ENCODE results near the gene SGSM1.
"Not testable (repeated sequence)": the region's sequence is repeated elsewhere in the genome, so short reads cannot be mapped to it uniquely, and the experiment has no call there.

The SGSM1 gene

DNA sequence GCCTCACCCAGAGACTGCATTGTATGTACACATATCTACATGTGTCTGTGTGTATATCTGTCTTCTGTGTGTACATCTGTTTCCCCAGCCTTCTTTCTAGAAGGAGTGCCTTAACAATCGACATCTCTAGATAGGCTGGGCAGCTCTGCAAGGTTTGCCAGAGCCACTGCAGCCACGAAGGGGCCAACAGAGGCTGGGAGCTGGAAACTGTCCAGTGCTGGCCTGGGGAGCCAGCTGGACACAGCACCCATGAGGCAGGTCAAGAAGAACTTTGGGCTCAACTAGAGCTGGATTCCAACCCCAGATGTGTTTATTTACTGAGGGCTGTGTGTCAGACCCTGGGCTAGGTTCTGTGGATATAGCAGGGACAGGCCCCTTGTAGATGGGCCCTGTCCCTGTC, 3.3 kb downstream of the SGSM1 start:
- DNase-seq, result no peak

DNA sequence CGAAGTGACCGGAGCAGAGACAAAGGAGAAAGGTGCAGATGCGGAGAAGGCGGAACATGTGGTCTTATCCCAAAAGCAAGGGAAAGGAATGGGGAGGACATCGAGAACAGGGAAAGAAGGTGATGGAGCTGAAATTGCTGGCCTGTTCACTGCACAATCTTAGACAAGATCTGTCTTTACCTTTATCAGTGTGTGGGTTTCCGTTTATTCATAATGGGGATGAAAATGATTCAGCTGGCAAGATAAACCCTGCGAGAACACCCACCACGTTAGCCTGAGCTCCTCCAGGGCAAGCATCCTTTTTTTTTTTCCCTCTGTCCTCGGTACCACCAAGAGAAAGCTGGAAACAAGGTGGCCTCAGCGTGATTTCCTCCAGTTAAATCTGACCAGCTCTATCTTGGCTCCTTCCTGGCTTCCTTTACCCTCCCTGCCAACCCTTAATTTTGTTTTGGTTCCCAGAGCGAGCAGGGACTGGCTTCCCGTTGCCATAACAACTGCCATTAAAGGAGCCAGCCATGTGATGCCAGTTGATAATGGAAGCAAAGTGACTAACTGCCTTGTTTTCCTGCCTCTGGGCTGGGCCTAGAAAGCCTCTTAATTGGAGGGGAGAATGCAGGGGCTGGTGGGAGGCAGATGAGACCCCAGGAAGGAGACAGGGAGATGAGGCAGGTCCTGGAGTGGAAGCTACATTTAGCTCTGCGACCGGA, 4.2 kb downstream of the SGSM1 start:
- no peak for DNase-seq

DNA sequence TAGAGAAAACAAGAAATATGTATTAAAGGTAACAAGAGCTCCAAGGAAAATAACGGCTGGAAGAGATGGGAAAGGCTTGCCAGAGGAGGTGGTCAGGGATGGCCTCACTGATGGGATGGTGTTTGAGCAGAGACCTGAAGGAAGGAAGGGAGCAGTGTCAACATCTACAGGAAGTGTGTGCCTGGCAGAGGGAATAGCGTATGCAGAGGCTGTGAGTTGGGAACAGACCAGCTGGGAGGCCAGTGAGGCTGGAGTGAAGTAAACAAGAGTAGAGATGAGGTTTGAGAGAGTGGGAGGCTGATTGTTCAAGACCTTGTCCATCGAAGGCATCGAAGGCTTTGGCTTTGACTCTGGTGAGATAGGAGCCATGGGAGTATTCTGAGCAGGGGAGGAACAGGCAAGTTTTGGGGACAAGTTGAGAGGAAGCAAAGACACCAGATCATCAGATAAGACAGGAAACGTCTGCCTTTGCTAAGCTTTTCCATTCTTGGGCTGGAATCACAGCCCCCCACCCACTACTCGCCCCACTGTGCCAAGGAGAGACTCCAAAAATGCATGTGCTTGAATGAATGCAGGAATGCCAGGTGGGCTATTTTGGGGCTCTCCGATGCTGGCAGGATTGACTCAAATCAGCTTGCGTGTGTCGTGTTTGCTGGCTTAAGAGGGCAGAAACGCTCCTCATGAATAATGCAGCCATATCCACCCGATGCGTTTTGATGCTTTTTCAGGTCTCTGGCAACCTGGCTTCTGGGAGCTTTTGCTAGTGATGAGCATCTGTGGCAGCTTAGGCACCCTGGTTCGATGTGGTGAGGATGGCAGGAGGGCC, 7.2 kb downstream of the SGSM1 start:
- no peak for DNase-seq

DNA sequence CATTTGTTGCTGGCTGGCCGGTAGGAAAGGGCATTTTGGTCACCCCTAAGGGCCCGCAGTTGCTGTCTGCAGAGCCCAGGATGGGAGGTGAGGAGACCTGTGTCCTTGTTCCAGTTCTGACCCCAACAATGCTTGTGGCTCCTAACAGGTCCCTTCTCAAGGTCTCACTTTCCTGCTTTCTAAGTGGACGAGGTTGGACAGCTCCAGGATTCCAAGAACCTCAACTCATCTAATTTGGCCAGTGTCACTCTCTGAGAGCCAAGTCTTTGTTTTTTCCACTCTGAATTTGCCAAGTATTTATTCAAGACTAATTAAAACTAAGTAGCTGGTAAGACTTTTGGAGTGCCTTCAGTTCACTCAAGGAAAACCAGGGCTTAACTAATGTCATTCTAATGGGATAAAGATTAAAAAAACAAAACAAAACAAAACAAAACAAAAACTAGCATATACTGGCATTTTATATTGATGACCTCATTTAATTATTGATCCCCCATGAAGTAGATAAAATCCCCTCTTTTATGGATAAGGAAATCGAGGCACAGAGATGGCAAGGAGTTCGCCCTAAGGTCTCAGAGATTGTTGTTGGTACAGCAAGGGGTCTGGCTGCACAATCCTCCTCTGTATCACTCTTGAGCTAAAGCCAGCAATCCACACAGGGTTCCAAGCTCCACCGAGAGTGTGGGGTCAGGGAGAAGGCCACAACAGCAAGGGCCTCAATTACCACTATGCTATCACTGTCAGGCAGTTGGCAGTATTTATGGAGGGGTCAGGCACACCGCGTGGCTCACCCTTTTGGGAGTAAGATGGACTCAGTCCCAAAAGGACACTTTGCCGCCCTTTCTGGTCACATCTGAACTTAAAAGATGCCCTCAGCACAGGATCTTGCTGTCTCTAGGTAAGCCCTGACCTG, 8.1 kb downstream of the SGSM1 start:
- no peak for DNase-seq

DNA sequence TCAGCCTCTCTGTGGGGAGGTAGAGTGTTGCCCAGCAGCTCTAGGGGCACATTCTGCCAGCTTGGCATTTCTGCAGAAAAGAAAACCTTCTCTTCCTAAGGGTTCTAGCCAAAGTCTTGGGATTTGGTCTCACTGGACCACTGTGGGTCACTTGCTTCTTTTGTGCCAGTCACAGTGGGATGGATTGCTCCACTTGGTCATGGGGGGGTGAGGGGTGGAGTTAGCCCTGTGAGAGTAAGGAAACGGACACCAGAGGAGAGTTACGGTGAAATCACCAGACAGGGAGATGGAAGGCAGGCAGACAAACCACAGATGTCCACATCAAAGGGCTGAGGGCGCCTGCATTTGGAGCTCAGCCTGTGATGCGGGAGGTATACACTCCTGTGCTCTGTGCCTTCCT, 10.8 kb downstream of the SGSM1 start:
- DNase-seq, result no peak

DNA sequence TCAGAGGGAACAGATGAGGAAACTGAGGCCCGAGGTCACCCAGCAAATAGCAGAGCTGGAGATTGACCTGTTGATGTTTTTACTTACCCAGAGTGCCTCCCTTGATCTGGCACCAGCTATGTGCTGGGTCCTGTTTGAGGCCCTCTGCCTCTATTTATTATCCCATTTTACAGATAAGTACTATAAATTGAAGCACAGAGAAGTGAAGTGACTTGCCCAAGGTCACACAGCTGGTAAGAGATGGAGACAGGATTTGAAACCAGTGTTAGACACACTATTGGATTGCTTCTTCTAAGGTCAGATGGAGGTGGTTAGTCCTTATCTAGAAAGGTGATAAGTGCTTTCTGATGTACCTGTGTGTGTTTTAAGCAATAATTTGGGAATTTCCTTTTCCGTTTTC, 13.5 kb downstream of the SGSM1 start:
- no peak for DNase-seq

DNA sequence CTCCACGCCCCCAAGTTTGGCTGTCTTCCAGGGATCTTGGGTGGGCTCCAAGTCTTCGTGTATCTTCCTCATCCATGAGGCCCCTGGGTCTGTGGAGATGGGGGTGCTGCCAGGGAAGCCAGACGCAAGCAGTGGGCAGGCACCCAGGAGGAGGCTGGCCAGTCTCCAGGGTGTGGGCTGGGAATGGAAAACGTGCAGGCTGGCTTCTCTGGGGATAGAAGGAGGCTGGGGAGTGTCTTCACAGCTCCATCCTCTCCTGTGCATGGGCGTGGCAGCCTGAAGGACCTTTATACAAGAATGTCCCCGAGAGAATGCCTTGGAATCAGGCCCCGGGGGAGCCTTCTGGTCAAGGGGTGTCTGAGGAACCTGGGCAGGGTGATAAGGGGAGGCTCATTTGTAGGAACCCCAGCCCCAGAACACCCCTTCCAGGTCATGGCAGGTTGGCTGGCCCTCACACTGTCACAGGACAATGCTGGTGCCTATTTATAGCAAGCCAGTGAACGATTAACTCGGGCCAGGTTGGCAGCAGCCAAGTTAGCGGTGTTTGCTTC, 14.0 kb downstream of the SGSM1 start:
- DNase-seq, result no peak

DNA sequence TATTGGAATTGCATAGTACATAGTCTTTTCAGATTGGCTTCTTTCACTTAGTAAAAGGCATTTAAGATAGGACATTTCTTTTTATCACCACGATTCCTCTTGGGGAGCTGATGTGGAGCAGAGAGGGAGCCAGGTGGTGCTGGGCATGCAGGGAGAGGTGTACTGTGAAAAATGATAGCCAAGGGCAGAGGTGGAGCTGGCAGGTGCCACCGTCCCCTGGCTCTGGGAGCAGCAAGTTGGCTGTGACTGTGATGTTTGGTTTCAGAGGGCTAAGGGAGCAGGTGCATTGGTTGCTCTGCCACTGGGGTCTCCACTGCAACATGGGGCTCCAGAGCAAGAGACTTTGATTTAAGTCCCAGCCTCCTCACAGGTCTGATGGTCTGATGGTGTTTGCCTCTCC, 16.5 kb downstream of the SGSM1 start:
- DNase-seq, result no peak

DNA sequence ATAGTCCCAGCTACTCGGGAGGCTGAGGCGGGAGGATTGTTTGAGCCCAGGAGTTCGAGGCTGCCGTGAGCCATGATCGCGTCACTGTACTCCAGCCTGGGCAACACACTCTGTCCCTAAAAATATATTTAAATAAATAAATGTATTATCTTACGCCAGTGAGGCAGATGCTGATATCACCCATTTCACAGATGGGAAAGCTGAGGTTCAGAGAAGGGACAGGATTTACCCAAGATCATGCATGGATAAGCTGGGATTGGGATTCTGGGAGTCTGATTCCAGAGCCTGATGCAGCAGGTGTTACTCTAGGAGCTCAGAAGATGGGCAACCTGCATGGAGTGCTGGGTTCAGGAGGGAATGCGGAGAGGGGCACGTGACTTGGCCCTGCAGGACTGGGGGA, 17.8 kb downstream of the SGSM1 start:
- no peak for DNase-seq

DNA sequence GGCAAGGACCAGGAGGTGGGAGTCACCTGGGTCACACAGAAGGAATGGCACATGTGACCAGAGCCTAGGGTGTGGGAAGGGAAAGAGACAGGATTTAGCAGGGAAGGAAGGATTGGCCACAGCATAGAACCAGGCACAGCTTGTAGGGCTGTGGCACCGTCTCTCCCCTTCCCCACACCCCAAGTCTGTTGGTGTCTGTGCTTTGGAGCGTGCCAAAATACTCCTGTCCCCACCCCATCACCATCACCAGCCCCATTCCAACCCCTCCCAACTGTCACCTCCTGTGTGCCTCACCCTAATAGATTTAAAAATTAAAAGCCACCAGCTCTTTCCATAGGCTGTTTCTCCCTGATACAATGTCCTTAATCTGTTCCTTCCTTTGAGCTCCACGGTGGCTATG, 18.2 kb downstream of the SGSM1 start:
- DNase-seq, result no peak

DNA sequence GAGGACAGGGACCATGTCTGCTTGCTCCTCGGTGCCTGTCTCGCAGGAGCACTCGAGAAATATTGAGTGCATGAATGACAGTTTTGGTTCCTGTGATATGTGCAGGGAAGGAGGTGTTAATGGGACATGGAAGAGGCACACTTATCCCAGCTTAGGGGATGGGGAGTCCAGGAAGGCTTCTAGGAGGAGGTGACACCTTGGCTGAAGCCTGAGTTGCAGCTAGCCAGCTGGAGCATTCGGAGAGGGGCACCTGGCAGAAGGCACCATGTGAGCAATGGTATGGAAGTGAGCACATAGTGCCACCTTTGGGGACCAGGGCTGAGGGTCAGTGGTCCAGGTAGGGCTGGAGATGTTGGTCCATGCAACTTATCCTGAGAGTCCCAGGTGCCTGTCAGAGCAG, 18.9 kb downstream of the SGSM1 start:
- DNase-seq, result no peak

DNA sequence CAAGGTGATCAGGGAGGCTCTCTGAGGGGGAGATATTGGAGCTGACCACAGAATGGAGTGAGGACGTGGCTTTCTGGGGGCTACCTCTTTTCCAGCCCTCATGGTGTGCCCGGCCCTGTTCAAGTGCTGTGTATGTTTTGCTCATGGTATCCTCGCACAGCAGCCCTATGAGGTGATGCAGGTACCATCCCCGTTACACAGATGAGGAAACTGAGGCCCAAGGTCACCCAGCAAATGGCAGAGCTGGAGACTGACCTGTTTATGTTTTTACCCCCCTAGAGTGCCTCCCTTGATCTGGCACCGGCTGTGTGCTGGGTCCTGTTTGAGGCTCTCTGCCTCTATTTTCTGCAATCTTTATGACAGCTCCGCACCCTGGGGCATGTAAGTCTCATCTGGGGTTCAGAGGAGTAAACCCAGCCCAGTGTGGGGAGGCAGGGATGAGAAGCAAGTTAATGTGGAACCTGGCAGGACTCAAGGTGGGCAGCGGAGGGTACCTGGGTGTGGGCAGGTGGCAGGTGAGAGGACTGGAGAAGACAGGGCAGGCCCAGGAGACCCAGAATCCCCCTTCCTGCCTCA, 20.8 kb downstream of the SGSM1 start:
- DNase-seq, result no peak

DNA sequence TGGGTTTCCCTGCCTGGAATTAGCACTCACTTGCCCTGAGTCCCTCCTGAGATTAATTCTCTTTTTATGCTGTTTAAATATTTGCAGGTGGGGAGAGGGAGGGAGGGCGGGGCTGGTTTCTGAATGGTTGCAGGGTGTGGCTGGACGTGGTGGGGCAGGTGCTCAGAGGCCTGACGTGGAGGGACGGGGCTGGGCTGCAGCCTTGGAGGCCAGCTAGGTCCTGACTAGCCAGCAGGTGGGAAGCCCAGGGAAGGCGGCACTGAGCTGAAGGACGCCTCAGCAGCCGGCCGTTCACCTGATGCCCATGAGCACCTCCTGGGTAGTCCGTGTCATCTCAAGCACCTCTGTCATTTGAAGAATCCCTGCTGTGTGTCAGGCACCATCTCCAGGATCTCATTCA, 21.3 kb downstream of the SGSM1 start:
- DNase-seq, result no peak

DNA sequence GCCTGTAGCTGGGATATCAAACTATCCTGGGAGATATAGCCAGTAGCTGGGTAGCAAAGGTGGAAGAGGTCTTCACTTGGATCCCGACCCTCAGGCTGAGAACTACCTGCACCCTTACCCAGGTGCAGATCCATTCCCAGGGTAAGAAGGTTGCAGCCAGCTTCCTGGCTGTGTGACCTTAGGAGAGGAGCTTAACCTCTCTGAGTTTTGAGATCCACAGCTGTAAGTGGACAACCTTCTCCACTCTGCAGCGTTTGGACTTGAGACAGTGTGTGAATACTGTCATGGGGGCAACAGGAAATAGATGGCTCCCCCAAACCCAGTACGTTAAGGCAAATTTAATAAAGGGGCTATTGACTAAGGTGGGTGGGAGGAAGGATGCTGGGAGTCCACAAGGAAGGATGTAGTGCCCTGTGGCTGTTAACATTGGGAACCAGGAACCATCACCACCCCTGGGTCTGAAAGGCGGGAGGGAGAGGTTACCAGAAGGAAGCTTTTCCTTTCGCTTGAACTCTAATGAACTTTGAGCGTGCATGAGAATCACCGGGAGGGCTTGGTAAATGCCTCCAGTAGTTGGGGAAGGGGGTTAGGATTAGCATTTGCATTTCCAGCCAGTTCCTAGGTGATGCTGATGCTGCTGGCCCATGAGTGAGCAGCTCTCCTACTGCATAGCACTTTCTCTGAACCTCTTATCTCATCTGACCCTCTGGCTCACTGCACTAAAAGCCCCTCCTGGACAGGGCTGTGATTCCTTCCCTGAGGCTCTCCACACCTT, 24.4 kb downstream of the SGSM1 start:
- DNase-seq, result no peak

DNA sequence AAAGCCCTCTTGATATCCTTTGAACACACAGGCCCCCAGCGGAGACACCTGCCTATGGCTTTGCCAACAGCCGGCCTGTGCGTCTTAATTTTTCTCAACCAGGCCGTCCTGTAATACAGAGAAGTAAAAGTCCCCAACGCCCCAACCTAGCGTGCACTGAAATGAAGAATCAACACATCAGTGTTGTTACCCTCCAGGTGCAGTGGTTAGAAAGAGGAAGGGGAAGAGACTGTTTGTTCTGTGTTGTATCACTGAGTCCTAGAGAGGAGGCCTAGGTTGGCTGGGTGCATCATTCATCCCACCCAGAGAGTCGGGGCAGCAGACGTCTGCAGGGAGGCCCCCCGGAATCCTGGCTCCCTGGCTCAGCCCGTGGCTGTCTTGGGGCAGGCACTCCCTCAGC, 25.7 kb downstream of the SGSM1 start:
- no peak for DNase-seq

DNA sequence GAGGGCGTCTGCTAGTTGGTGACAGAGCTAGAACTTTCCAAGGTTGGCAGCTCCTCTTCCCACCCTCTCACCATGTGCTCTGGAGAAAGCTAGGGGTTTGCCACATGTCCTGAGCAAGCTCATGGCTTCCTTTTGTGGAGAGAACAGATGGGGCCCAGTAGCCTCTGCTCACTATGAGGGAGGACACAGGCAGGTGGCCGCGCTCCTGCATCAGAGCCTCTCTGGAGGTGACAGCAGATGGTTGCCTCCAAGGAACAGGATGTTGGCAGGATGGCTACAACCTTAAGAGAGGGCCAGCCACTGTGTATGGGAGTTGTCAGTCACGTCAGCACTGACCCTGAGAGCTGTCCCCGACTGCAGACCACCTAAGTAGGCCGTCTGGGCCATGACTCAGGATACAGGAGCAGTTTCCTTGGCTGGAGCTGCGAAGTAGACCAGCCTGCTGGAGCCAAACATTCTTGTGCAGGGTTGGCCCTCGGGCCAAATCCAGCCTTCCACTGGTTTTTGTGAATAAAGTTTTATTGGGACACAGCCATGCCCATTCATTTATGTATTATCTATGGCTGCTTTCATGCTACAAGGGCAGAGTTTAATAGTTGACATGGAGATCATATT, 28.0 kb downstream of the SGSM1 start:
- no peak for DNase-seq

DNA sequence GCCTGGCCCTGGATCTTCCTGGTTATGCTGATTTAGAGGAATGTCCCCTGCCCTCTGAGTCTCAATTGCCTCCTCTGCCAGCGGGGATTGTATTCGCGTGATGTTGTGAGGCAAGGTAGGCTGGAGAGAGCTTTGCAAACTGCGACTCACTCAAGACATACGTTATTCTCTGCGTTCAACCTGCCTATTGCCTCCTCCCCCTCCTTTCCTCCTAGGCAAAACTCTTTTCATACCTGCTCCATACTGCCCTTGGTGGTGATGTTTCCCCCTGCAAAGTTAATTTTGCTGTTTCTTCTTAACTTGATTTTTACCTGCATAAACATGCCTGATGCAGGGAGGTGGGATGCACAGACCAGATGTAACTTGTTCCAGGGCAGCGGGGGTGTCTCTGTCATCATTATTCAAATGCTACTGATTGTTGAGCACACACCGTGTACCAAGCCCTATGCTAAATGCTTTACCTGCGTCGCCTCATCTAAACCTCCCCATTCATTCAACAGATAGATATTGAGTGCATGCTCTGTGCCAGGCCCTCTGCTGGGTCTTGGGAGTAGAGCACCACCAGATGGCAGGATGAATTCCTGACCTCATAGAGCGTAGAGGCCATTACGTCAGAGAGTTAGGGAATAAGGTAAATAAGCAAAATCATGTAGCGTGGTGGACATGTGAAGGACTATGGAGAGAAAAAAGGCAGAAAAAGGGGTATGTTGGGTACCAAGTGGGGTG, 29.0 kb downstream of the SGSM1 start:
- DNase-seq, result no peak

DNA sequence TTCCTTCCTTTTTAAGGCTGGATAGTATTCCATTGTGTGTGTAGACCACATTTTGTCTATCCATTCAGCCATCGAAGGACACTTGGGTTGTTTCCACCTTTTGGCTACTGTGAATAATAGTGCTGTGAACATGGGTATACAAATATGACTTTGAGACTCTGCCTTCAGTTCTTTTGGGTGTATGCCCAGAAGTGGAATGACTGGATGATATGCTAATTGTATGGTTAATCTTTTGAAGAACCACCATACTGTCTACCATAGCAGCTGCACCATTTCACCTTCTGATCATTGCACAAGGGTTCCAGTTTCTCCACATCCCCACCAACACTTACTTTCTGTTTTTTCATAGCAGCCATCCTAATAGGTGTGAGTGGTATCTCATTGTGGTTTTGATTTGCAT, 30.3 kb downstream of the SGSM1 start:
- DNase-seq, result no peak

DNA sequence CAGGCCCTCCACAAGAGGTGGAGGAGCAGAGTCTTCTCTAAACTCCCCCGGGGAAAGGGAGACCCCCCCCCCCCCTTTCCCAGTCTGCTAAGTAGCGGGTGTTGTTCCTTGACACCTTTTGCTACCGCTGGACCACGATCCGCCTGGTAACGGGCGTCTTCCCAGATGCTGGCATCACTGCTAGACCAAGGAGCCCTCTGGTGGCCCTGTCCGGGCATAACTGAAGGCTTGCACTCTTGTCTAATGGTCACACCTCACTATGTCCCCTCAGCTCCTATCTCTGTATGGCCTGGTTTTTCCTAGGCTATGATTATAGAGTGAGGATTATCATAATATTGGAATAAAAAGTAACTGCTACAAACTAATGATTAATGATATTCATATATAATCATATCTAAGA, 31.5 kb downstream of the SGSM1 start:
- DNase-seq, result not testable (repeated sequence)

DNA sequence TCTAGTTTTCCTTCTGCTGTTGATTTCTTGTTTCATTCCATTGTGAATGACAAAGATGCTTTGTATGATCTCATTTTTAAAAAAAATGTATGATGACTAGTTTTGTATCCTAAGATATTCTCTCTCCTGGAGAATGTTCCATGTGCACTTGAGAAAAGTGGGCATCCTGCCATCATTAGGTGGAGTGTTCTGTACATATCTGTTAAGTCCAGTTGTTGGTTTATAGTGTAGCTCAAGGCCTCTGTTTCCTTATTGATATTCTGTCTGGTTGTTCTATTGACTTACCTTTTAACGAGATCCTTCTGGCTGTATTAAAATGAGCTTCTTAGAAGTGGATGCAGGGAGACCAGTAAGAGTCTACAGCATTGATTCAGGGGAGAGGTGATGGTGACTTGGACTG, 35.2 kb downstream of the SGSM1 start:
- DNase-seq, result no peak

DNA sequence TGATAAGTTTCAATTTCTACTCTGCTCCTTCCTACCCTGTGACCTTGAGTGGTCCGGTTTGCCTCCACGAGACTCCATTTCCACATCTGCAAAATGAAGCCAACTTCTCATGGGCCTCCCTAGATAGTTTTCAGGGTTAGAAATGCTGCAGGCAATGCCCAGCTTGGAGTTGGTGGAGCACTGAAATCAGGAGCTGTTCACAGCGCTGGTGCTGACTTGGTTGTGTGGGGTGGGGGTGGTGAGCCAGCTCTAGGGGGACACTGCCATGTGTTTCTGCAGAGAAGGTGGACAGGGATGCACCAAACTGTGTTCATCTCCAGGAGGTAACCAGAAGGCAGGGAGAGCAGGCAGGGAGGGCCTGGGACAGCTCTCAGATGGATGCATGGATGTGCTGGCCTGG, 37.0 kb downstream of the SGSM1 start:
- no peak for DNase-seq

All from stimulated activated CD4-positive, alpha-beta T cell treated with anti-CD3 and anti-CD28 coated beads, Interleukin-12 subunit alpha, Interleukin-12 subunit beta, amount 100 ng/mL, for 4 hours (primary cell).